AG09319 (cell line): Measurements from ENCODE around the gene CDH22.

Experiments
- DNase-seq: peaks from one replicate; pipeline ENCODE4 v3.0.0-alpha.2; 2010; ENCODE audit warnings: low read depth; ENCODE audit errors: extremely low read depth
- TF ChIP-seq, protein P1 (sequence below): IDR thresholded peaks from 2 replicates; pipeline ENCODE4 v1.5.1; 2011; ENCODE audit warnings: low read depth, mild to moderate bottlenecking, inconsistent platforms, low read length, moderate library complexity

The CDH22 gene, protein sequence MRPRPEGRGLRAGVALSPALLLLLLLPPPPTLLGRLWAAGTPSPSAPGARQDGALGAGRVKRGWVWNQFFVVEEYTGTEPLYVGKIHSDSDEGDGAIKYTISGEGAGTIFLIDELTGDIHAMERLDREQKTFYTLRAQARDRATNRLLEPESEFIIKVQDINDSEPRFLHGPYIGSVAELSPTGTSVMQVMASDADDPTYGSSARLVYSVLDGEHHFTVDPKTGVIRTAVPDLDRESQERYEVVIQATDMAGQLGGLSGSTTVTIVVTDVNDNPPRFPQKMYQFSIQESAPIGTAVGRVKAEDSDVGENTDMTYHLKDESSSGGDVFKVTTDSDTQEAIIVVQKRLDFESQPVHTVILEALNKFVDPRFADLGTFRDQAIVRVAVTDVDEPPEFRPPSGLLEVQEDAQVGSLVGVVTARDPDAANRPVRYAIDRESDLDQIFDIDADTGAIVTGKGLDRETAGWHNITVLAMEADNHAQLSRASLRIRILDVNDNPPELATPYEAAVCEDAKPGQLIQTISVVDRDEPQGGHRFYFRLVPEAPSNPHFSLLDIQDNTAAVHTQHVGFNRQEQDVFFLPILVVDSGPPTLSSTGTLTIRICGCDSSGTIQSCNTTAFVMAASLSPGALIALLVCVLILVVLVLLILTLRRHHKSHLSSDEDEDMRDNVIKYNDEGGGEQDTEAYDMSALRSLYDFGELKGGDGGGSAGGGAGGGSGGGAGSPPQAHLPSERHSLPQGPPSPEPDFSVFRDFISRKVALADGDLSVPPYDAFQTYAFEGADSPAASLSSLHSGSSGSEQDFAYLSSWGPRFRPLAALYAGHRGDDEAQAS

GRCh38 chr20:46308258-46309157 is at the start of gene CDH22:
CDH22 (minus strand) TSS chr20:46308498; CDS start chr20:46251294, 57,204 bp downstream.
- TF ChIP-seq, protein P1, sequence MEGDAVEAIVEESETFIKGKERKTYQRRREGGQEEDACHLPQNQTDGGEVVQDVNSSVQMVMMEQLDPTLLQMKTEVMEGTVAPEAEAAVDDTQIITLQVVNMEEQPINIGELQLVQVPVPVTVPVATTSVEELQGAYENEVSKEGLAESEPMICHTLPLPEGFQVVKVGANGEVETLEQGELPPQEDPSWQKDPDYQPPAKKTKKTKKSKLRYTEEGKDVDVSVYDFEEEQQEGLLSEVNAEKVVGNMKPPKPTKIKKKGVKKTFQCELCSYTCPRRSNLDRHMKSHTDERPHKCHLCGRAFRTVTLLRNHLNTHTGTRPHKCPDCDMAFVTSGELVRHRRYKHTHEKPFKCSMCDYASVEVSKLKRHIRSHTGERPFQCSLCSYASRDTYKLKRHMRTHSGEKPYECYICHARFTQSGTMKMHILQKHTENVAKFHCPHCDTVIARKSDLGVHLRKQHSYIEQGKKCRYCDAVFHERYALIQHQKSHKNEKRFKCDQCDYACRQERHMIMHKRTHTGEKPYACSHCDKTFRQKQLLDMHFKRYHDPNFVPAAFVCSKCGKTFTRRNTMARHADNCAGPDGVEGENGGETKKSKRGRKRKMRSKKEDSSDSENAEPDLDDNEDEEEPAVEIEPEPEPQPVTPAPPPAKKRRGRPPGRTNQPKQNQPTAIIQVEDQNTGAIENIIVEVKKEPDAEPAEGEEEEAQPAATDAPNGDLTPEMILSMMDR = peak; percentile 8
- no peak for DNase-seq

DNA sequence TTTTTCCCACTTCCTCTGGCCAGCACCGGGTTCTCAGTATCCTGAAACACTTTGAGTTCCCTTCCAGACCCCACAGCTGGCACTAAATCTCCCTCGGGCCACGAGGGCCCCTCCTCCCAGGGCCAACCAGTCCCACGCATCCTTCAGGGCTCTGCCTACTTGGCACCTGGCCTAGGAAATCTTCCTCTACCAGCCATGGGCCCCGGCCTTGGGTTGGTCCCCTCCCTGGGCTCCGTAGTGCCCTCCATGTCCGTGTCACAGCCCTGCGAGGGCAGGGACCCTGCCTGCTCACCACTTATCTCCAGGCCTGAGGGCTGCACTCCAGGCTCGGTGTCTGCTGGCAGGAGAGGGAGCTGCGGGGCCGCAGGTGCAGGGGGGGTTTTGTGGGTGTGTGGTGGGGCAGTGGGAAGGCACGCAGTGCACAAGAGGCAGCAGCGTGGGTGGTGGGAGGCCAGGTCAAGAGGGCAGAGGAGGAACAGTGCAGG is 48.8 kb upstream of the CDH22 start:
- DNase-seq = no peak
- TF ChIP-seq, protein P1 = no peak

DNA sequence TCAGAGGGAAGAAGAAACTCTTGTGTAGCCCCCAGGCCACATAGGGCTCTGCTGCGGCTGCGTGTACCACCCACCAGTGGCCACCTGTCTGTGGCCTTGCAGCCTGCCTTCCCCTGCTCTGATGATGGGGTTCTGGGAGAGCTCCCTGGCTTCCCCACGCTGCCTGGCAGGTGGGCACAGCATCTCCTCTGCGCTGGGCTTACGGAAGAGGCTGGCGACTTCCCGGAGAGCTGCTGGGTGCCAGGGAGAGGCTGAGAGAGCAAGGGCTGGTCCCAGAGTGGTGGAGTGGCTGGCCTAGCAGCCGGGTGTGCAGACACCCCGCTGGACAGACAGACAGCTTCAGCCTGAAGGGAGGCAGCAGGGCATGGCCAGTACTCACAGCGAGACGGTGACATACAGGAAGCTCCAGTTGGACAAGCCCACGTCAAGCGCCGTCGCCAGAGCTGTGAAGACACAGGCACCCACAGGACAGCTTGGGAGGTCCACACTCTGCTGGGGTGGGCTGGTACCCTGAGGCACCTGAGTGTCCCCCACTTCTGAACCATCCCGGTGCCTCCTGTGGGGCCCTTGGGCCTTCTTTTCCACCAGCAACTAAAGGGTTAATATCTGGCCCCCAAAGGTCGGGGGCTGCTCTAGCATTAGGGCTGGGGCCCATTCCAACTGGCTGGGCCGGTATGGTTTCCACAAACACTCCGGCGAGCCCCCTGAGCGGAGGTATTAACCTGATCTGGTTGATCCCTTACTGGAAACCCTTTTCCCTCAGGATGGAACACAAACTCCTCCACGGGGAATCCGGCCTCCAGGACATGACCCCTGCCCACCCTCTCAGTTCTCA is 48.1 kb upstream of the CDH22 start:
- TF ChIP-seq, protein P1 = no peak
- no peak for DNase-seq

DNA sequence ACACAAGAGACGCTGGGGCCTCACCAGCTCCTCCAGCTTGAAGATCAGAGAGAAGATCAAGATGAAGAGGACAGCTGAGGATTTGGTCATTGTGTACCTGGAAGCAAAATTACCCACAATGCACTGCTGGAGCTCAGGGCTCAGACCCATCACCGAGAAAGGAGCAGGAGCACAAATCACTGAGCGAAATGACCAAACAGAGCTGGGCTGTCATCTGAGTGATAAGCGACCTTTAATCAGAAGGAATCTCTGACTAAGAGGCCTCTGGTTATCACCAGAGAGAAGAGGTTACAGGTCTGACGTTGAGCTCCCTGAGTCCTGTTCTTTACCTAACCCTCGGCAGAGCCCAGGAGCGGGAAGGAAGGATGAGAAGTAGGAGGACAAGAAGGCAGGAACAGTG is 47.5 kb upstream of the CDH22 start:
- no peak for DNase-seq
- TF ChIP-seq, protein P1 = no peak

- DNase-seq = no peak
- TF ChIP-seq, protein P1 = no peak
These were observed 46.8 kb upstream of the CDH22 start for GRCh38 chr20:46354920-46355654.

- no peak for DNase-seq
- TF ChIP-seq, protein P1 = no peak
These were observed 45.9 kb upstream of the CDH22 start for GRCh38 chr20:46354207-46354555.
